Measurements from ENCODE around the gene FAM117A. TPM values are rescaled to one million over a fixed set of nuclear protein-coding genes. Genes with fewer than 3 reads are reported as not detected.

The FAM117A gene
- total RNA-seq, 1 donor from 2014 or later, result 11.9 TPM

DNA sequence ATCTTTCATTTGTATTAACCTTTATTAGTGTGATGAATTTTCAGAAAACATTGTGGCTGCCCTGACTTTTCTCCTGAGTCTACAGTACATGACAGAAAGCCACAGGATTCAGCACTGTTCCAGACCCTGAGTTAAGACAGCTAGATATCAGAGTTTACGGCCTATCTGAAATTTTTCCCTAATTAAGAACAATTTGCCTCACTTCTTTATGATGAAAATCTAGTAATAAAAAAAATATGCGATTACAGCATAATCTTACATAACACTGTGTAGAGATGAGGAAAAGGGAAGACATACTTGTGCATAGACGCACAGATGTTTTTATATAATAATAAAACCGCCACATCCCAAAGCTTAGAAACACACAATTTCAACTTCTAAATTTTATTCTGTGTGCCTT is 93.3 kb downstream of the FAM117A start:
- Mint-ChIP-seq H3K27ac (ENCODE audit: unreplicated experiment) (no peak overlapping the region), H3K4me1 (ENCODE audit: low read depth, unreplicated experiment) (peaks cover 17% of the 10 kb centered on the region), H3K27me3 (ENCODE audit: unreplicated experiment) (no peaks in the 10 kb centered on the region), H3K4me3 (ENCODE audit: unreplicated experiment) (no peak overlapping the region), H3K9me3 (ENCODE audit: unreplicated experiment) (peaks cover 1% of the 10 kb centered on the region), H3K36me3 (ENCODE audit: unreplicated experiment) (no peaks in the 10 kb centered on the region)
- TF ChIP-seq, protein P1, sequence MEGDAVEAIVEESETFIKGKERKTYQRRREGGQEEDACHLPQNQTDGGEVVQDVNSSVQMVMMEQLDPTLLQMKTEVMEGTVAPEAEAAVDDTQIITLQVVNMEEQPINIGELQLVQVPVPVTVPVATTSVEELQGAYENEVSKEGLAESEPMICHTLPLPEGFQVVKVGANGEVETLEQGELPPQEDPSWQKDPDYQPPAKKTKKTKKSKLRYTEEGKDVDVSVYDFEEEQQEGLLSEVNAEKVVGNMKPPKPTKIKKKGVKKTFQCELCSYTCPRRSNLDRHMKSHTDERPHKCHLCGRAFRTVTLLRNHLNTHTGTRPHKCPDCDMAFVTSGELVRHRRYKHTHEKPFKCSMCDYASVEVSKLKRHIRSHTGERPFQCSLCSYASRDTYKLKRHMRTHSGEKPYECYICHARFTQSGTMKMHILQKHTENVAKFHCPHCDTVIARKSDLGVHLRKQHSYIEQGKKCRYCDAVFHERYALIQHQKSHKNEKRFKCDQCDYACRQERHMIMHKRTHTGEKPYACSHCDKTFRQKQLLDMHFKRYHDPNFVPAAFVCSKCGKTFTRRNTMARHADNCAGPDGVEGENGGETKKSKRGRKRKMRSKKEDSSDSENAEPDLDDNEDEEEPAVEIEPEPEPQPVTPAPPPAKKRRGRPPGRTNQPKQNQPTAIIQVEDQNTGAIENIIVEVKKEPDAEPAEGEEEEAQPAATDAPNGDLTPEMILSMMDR (IDR thresholded peaks at IDR 0.05; ENCODE audit: partially characterized antibody, unreplicated experiment), result no peak
- DNase-seq, result no peak

DNA sequence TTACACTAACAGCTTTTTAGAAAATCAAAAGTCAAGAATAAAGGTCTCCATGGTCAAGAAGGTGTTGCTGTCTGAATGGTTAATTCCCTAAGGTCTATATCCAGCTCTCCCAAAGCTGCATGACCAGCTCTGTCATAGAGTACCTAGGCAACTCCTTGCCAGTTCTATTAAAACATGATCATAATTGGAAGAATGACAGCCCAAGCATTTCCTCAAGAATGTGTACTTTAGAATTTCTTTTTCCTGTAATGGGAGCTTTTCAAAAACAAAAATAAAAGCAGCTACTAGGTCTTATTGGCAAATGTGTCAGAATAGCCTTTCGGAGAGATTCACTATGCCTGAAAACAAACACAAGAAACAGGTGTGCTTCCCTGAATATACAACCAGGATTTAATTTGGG is 93.9 kb downstream of the FAM117A start:
- TF ChIP-seq, protein P1 (IDR thresholded peaks at IDR 0.05; ENCODE audit: partially characterized antibody, unreplicated experiment), result no peak
- peaks cover 12% of the 10 kb centered on the region for H3K4me1 Mint-ChIP-seq (ENCODE audit: low read depth, unreplicated experiment)
- no peak overlapping the region for H3K4me3 Mint-ChIP-seq (ENCODE audit: unreplicated experiment)
- H3K36me3 Mint-ChIP-seq (ENCODE audit: unreplicated experiment), result no peaks in the 10 kb centered on the region
- H3K27ac Mint-ChIP-seq (ENCODE audit: unreplicated experiment), result no peak overlapping the region
- no peak for DNase-seq
- H3K27me3 Mint-ChIP-seq (ENCODE audit: unreplicated experiment), result no peaks in the 10 kb centered on the region
- peaks cover 1% of the 10 kb centered on the region for H3K9me3 Mint-ChIP-seq (ENCODE audit: unreplicated experiment)

DNA sequence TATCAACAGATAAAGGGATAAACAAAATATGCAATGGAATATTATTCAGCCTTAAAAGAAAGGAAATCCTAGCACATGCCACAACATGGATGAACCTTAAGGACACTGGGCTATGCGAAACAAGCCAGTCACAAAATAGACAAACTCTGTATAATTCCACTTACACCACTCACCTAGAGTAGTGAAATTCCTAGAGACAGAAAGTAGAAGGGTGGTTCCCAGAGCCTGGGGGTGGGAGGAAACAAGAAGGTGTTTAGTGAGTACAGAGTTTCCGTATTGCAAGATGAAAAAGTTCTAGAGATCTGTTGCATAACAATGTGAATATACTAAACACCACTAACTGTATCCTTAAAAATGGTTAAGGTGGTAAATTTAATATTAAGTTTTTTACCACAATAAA is 96.1 kb downstream of the FAM117A start:
- Mint-ChIP-seq H3K36me3 (ENCODE audit: unreplicated experiment) (peaks cover 2% of the 10 kb centered on the region), H3K4me3 (ENCODE audit: unreplicated experiment) (no peak overlapping the region), H3K27me3 (ENCODE audit: unreplicated experiment) (no peaks in the 10 kb centered on the region), H3K4me1 (ENCODE audit: low read depth, unreplicated experiment) (peaks cover 6% of the 10 kb centered on the region), H3K27ac (ENCODE audit: unreplicated experiment) (no peak overlapping the region), H3K9me3 (ENCODE audit: unreplicated experiment) (peaks cover 3% of the 10 kb centered on the region)
- DNase-seq, result no peak
- TF ChIP-seq, protein P1 (IDR thresholded peaks at IDR 0.05; ENCODE audit: partially characterized antibody, unreplicated experiment), result no peak

DNA sequence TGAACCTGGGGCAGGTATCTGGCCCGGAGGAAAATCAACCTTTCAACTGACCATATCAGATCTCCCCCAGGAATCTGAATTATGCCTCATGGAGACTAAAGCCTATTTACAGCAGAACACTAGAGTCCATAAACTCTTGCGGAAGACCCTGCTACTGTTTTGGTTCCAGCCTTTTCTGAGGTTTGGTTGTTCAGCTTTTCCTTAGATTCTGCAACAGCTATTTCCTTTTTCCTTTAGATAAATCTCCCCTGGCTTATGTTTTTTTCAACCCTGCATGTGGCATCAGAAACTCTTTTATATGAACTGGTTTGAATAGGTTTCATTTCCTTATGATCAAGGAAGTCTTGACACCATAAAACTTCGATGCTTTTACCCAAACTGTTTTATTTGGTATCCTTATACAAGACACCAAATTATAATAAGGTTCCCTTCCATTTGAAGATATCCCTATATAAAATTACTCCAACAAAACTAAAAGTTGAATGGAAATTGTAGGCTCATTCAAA is 99.2 kb downstream of the FAM117A start:
- Mint-ChIP-seq H3K27me3 (ENCODE audit: unreplicated experiment) (peaks cover 4% of the 10 kb centered on the region), H3K4me1 (ENCODE audit: low read depth, unreplicated experiment) (no peaks in the 10 kb centered on the region), H3K4me3 (ENCODE audit: unreplicated experiment) (no peak overlapping the region), H3K27ac (ENCODE audit: unreplicated experiment) (no peak overlapping the region), H3K36me3 (ENCODE audit: unreplicated experiment) (peaks cover 3% of the 10 kb centered on the region), H3K9me3 (ENCODE audit: unreplicated experiment) (peaks cover 2% of the 10 kb centered on the region)
- DNase-seq, result no peak
- TF ChIP-seq, protein P1 (IDR thresholded peaks at IDR 0.05; ENCODE audit: partially characterized antibody, unreplicated experiment), result no peak

Other genes with a start within 250 kb of the FAM117A start
- gene NXPH3, start 188.3 kb downstream of the FAM117A start, total RNA-seq (ENCODE audit: unreplicated experiment), result 2.0 TPM
- gene SPOP, start 86.0 kb downstream of the FAM117A start, total RNA-seq (ENCODE audit: unreplicated experiment), result 49.5 TPM
- gene SLC35B1, start 56.2 kb downstream of the FAM117A start, total RNA-seq (ENCODE audit: unreplicated experiment), result 123 TPM
- 65.7 TPM for gene KAT7, start 24.6 kb upstream of the FAM117A start, total RNA-seq (ENCODE audit: unreplicated experiment)
- not detected for gene TAC4, start 83.9 kb upstream of the FAM117A start, total RNA-seq (ENCODE audit: unreplicated experiment)
- gene DLX4, start 205.1 kb upstream of the FAM117A start, total RNA-seq (ENCODE audit: unreplicated experiment), result 0.29 TPM
- 0.37 TPM for gene DLX3, start 231.1 kb upstream of the FAM117A start, total RNA-seq (ENCODE audit: unreplicated experiment)

All from glutamatergic neuron (in vitro differentiated cells).